ENCODE data around the gene ERCC2.
A peak's percentile ranks its signal among the peaks of the same experiment; 100 is the strongest.
"Not testable (repeated sequence)": the region's sequence is repeated elsewhere in the genome, so short reads cannot be mapped to it uniquely, and the experiment has no call there.

The ERCC2 gene

GRCh38 chr19:45340232-45340898 is 30.0 kb downstream of the ERCC2 start, which contains the start of gene KLC3:
TSS of gene KLC3 (plus strand) at chr19:45340750. CDS start at chr19:45345542, 4,792 bp downstream.
- FAIRE-seq (no peak), DNase-seq (ENCODE audit: insufficient read length, low spot score) (peak; percentile 59)

DNA sequence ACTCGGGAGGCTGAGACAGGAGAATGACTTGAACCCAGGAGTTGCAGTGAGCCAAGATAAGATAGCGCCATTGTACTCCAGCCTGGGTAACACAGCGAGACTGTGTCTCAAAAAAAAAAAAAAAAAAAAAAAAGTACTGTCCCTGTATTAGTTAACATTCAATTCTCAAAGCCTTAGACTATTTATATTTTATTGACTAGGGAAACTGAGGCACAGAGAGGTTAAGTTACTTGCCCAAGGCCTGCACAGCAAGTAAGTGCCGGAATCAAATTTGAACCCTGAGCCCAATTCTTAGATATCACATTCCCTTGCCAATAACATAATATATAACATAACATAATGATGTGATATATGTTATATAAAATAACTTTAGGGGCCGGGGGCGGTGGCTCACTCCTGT is 30.7 kb downstream of the ERCC2 start:
- DNase-seq (ENCODE audit: insufficient read length, low spot score) (no peak), FAIRE-seq (no peak)

- FAIRE-seq (no peak), DNase-seq (ENCODE audit: insufficient read length, low spot score) (no peak)
Measured at GRCh38 chr19:45336696-45337251, 33.6 kb downstream of the ERCC2 start.

- not testable (repeated sequence) for FAIRE-seq; DNase-seq (ENCODE audit: insufficient read length, low spot score)
Measured at GRCh38 chr19:45334881-45335280, 35.5 kb downstream of the ERCC2 start.

DNA sequence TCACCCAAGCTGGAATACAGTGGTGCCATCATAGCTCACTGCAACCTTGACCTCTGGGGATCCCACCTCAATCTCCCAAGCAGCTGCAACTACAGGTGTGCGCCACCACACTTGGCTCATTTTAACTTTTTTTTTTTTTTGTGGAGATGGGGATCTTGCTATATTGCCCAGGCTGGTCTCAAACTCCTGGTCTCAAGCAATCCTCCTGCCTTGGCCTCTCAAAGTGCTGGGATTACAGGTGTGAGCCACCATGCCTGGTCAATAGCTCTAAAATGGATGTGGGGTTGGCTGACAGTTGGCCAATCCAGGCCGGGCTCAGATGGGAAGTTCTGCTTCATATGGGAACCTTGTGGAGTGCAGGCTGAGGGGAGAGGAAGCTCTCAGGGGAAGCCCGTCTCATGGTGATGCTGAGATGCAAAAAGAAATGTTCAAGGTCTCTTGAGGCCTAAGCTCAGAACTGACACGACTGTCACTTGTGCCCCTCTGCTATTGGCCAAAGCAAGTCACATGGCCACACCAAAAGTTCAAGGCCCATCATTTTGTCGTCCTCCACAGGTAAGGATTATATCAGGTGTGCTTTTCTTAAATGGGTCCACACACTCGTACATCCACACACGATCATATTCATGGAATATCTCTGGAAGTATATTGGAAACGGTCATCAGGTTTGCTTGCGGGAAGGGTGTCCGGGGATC is 36.6 kb downstream of the ERCC2 start:
- no peak for DNase-seq (ENCODE audit: insufficient read length, low spot score)
- no peak for FAIRE-seq

- FAIRE-seq (no peak), DNase-seq (ENCODE audit: insufficient read length, low spot score) (no peak)
Measured at GRCh38 chr19:45331411-45331810, 39.0 kb downstream of the ERCC2 start.

- no peak for DNase-seq (ENCODE audit: insufficient read length, low spot score)
- FAIRE-seq = no peak
Measured at GRCh38 chr19:45327404-45328143, 42.8 kb downstream of the ERCC2 start.

DNA sequence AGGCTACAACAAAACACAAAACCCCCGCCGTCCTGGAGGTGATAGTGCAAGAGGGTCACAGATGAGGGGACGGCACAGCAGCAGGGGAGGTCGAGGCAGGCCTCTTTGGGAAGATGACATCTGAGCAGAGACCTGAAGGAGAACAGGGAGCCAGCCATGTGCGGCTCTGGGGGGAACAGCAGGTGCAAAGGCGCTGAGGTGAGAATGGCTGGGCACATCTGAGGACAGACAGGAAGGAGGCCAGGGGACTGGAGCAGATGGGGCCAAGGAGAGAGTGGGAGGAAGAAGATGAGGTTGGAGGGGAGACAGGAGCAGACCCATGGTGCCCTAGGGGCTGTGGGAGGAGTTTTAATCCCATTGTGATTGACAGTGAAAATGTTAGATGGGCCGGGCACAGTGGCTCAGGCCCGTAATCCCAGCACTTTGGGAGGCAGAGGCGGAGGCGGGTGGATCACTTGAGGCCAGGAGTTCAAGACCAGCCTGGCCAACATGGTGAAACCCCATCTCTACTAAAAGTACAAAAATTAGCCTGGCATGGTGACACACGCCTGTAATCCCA is 45.9 kb downstream of the ERCC2 start:
- FAIRE-seq = no peak

DNA sequence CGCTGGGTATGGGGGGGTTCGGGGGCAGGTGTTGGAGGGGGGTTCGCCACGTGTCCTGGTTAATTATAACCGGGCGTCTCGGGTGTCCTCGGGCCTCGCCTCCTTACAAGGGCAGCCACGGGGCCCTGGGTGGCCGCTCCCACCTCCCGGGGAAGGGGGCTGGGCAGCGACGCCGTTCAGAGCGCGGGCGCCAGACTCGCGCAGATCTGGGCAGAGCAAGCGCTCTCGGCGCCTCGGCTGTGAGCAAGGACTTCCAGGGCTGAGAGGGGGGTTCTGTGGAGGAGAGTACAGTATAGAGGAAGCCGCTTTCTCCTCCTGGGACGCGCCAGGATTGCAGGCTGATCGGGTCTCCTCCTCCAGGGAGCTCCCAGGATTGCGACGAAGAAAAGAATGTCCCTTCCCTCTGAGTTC is 46.7 kb downstream of the ERCC2 start:
- no peak for DNase-seq (ENCODE audit: insufficient read length, low spot score)
- FAIRE-seq = no peak

More for the DNA sequence above, 45.9 kb downstream of the ERCC2 start:
- DNase-seq (ENCODE audit: insufficient read length, low spot score) = no peak

GRCh38 chr19:45322744-45323281 is 47.6 kb downstream of the ERCC2 start, which contains the start of gene CKM:
TSS of gene CKM (minus strand) at chr19:45322875. CDS start at chr19:45319713, 3,162 bp downstream.
- DNase-seq (ENCODE audit: insufficient read length, low spot score) = no peak
- no peak for FAIRE-seq

GRCh38 chr19:45322311-45322710 is 48.1 kb downstream of the ERCC2 start:
- DNase-seq (ENCODE audit: insufficient read length, low spot score) (no peak), FAIRE-seq (no peak)

DNA sequence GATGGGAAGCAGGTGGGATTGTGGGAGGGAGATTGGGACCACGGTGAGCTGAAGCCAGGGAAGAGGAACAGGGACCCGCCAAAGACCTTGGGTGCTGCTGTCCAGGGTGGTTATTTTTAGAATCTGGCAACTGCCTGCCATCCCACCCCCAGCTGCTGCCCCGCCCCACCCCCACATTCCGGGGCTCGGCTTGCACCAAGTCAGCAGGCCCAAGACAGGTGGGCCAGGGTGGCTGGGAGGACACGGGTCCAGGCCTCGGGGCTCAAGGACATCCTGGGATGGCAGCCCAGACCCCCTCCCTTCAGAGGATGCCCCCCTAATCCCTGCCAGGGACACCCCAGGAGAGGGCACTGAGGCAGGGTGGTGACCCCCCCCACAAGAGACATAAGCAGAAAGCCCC is 48.5 kb downstream of the ERCC2 start:
- DNase-seq (ENCODE audit: insufficient read length, low spot score) = no peak
- no peak for FAIRE-seq

DNA sequence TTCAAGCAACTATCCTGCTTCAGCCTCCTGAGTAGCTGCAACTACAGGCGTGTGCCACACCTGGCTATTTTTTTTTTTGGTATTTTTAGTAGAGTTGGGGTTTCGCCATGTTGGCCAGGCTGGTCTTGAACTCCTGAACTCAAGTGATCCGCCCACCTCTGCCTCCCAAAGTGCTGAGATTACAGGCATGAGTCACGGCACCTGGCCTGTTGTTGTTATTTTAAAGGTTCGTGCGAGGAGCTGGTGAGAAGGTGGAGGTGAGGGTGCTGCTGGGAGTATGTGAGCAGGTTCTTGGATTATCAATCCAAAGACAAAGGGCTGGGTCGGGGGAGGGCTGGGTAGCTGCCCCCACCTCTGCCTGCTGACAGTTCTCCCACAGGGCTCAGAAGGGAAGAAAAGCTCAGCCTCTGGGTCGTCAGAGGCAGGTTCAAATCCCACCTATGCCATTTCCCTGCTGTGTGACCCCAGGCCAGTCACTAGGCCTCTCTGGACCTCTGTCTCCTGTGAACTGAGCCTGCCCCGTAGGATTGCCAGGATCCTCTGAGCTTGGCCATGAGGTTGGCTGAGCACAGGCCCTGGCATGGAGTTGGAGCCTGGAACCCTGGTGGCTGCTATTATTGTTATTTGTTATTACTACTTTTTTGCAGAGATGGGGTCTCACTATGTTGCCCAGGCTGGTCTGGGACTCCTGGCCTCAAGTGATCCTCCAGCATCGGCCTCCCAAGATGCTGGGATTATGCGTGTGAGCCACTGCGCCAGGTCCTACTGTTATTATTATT is 49.2 kb downstream of the ERCC2 start:
- FAIRE-seq = no peak
- DNase-seq (ENCODE audit: insufficient read length, low spot score) = no peak

- DNase-seq (ENCODE audit: insufficient read length, low spot score) (no peak), FAIRE-seq (no peak)
Measured at GRCh38 chr19:45315304-45315703, 55.1 kb downstream of the ERCC2 start.

- FAIRE-seq = no peak
Measured at GRCh38 chr19:45314708-45315245, 55.6 kb downstream of the ERCC2 start.

GRCh38 chr19:45312285-45312684 is 58.1 kb downstream of the ERCC2 start:
- not testable (repeated sequence) for DNase-seq (ENCODE audit: insufficient read length, low spot score); FAIRE-seq

More at GRCh38 chr19:45314708-45315245, 55.6 kb downstream of the ERCC2 start:
- DNase-seq (ENCODE audit: insufficient read length, low spot score) = no peak

- FAIRE-seq = no peak
Measured at GRCh38 chr19:45311621-45312020, 58.8 kb downstream of the ERCC2 start.

GRCh38 chr19:45309322-45309721 is 61.1 kb downstream of the ERCC2 start:
- FAIRE-seq; DNase-seq (ENCODE audit: insufficient read length, low spot score): not testable (repeated sequence)

More at GRCh38 chr19:45311621-45312020, 58.8 kb downstream of the ERCC2 start:
- DNase-seq (ENCODE audit: insufficient read length, low spot score) = no peak

DNA sequence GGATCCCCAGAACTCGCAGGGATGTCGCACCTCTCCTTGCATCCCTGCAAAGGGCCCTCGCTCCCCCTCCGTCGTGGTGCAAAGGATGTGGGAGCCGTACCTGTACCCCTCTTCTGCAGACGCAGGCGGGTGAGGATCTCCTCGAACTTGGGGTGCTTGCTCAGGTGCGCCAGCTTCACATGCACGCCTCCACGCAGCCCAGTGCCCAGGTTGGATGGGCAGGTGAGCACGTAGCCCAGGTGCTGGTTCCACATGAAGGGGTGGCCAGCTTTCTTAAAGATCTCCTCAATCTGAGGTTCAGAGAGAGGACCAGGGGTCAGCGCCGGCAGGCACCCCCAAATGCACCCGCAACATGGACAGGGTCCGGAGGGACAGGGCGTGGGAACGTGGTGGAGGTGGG is 63.0 kb downstream of the ERCC2 start:
- DNase-seq (ENCODE audit: insufficient read length, low spot score) (no peak), FAIRE-seq (no peak)

Measured in GM19239 (cell line).